HepG2 (cell line): ENCODE results near the gene ATP5PB. TPM values are rescaled to one million over a fixed set of nuclear protein-coding genes. Genes with fewer than 3 reads are reported as not detected.

Experiments used
- FOXA3 ChIP-seq: IDR thresholded peaks from 2 replicates; pipeline ENCODE4 v1.6.1; 2016; ENCODE audit warnings: missing genetic modification reagents, missing compliant biosample characterization
- MBNL3 ChIP-seq: fragments of 250-450 bp; sonication (Bioruptor Pico); conservative IDR thresholded peaks from 2 replicates; pipeline ENCODE4 v1.8.0; 2022; ENCODE audit warnings: mild to moderate bottlenecking, inconsistent platforms
- MXI1 ChIP-seq: IDR thresholded peaks from 3 replicates; pipeline ENCODE4 v1.6.1; 2012; ENCODE audit warnings: low read depth, low read length, inconsistent platforms, borderline replicate concordance
- PAX8 ChIP-seq: sonication (generic); formaldehyde crosslinking; IDR thresholded peaks from 2 replicates; pipeline ENCODE4 v1.8.0; 2022; ENCODE audit warnings: mild to moderate bottlenecking, missing genetic modification reagents, borderline replicate concordance
- PITX1 ChIP-seq: sonication (generic); formaldehyde crosslinking; IDR thresholded peaks from 2 replicates; pipeline ENCODE4 v1.5.1; 2020; ENCODE audit warnings: mild to moderate bottlenecking, missing genetic modification reagents
- PLRG1 ChIP-seq: fragments of 450-650 bp; conservative IDR thresholded peaks from 2 replicates; pipeline ENCODE4 v1.6.1; 2016
- RAD51 ChIP-seq: fragments of 450-650 bp; IDR thresholded peaks from 2 replicates; pipeline ENCODE4 v1.6.1; 2016; ENCODE audit warnings: borderline replicate concordance
- RFXANK ChIP-seq: IDR thresholded peaks from 2 replicates; pipeline ENCODE4 v1.6.1; 2016
- SATB2 ChIP-seq: sonication (generic); formaldehyde crosslinking; IDR thresholded peaks from 2 replicates; pipeline ENCODE4 v1.5.0; 2020; ENCODE audit warnings: missing genetic modification reagents
- TOE1 ChIP-seq: sonication (generic); formaldehyde crosslinking; IDR thresholded peaks from 2 replicates; pipeline ENCODE4 v1.4.0; 2020; ENCODE audit warnings: mild to moderate bottlenecking, missing genetic modification reagents
- U2AF1 ChIP-seq: fragments of 200-400 bp; formaldehyde crosslinking; optimal IDR thresholded peaks from 2 replicates; pipeline ENCODE3; 2017; ENCODE audit warnings: mild to moderate bottlenecking, low read depth, low read length
- ZHX1 ChIP-seq: sonication (generic); formaldehyde crosslinking; IDR thresholded peaks from 2 replicates; pipeline ENCODE4 v1.8.1; 2022; ENCODE audit warnings: low read depth, mild to moderate bottlenecking, missing genetic modification reagents
- ZKSCAN1 ChIP-seq: fragments of 150-350 bp; IDR thresholded peaks from 2 replicates; pipeline ENCODE4 v1.6.1; 2014; ENCODE audit warnings: low read length
- ZNF180 ChIP-seq: sonication (generic); formaldehyde crosslinking; IDR thresholded peaks from 2 replicates; pipeline ENCODE4 v1.4.0; 2020; ENCODE audit warnings: low read depth, missing genetic modification reagents, borderline replicate concordance
- ZNF280B ChIP-seq: sonication (generic); formaldehyde crosslinking; IDR thresholded peaks from 2 replicates; pipeline ENCODE4 v1.5.0; 2020; ENCODE audit warnings: missing genetic modification reagents, mild to moderate bottlenecking, borderline replicate concordance
- ZNF598 ChIP-seq: sonication (generic); formaldehyde crosslinking; IDR thresholded peaks from 2 replicates; pipeline ENCODE4 v1.5.1; 2020; ENCODE audit warnings: mild to moderate bottlenecking, missing genetic modification reagents, borderline replicate concordance
- ZNF781 ChIP-seq: sonication (generic); formaldehyde crosslinking; IDR thresholded peaks from 2 replicates; pipeline ENCODE4 v1.5.1; 2020; ENCODE audit warnings: borderline replicate concordance, mild to moderate bottlenecking, missing genetic modification reagents; ENCODE audit errors: not compliant biosample characterization
- ZSCAN31 ChIP-seq: sonication (generic); formaldehyde crosslinking; IDR thresholded peaks from 2 replicates; pipeline ENCODE4 v1.5.0; 2020; ENCODE audit warnings: low read depth, mild to moderate bottlenecking, missing genetic modification reagents
- polyA plus RNA-seq, 8 experiments: library from polyadenylated mRNA; depleted of rRNA in 3 of 8; stranded (reverse) in 7 of 8; unstranded in 1 of 8; fragments of >200 nt; fragmentation: Illumina TruSeq in 4 of 8; extraction: Trizol in 4 of 8; gene quantifications; 2 replicates each; pipeline versions ENCODE4 v1.2.1 to v1.2.3, GENCODE V29; 2011 to 2016; ENCODE audit warnings: low read depth in 4 of 8, missing spikeins in 1 of 8, mixed read lengths in 1 of 8; ENCODE audit not compliant: insufficient read depth in 1 of 8
- total RNA-seq, 5 experiments: library from RNA; depleted of rRNA; stranded (reverse); fragments of >200 nt; fragmentation: Illumina TruSeq; extraction: Trizol; gene quantifications; 2 replicates each; pipeline ENCODE4 v1.2.3, GENCODE V29; 2016; ENCODE audit warnings: low read depth in 1 of 5
- TF ChIP-seq, protein P1 (sequence below): sonication (generic); formaldehyde crosslinking; IDR thresholded peaks from 2 replicates; pipeline ENCODE4 v1.4.0; 2020; ENCODE audit warnings: missing genetic modification reagents, borderline replicate concordance
- TF ChIP-seq, protein P2 (sequence below): sonication (generic); formaldehyde crosslinking; IDR thresholded peaks from 2 replicates; pipeline ENCODE4 v1.4.0; 2020; ENCODE audit warnings: low read depth, mild to moderate bottlenecking, missing genetic modification reagents
- TF ChIP-seq, protein P3 (sequence below): sonication (generic); formaldehyde crosslinking; IDR thresholded peaks from 2 replicates; pipeline ENCODE4 v1.4.0; 2020; ENCODE audit warnings: mild to moderate bottlenecking, missing genetic modification reagents

ATP5PB gene
- total and polyA plus RNA-seq, 2 of the 13 experiments (the other 11 are each of a cell fraction or from before 2014, with no cell fraction given), result 297 to 541 TPM

- TF ChIP-seq, protein P1, sequence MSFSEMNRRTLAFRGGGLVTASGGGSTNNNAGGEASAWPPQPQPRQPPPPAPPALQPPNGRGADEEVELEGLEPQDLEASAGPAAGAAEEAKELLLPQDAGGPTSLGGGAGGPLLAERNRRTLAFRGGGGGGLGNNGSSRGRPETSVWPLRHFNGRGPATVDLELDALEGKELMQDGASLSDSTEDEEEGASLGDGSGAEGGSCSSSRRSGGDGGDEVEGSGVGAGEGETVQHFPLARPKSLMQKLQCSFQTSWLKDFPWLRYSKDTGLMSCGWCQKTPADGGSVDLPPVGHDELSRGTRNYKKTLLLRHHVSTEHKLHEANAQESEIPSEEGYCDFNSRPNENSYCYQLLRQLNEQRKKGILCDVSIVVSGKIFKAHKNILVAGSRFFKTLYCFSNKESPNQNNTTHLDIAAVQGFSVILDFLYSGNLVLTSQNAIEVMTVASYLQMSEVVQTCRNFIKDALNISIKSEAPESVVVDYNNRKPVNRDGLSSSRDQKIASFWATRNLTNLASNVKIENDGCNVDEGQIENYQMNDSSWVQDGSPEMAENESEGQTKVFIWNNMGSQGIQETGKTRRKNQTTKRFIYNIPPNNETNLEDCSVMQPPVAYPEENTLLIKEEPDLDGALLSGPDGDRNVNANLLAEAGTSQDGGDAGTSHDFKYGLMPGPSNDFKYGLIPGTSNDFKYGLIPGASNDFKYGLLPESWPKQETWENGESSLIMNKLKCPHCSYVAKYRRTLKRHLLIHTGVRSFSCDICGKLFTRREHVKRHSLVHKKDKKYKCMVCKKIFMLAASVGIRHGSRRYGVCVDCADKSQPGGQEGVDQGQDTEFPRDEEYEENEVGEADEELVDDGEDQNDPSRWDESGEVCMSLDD, result 0 out of 2 replicates have a peak, but pooled peaks have one; percentile 33
- TF ChIP-seq, protein P2, sequence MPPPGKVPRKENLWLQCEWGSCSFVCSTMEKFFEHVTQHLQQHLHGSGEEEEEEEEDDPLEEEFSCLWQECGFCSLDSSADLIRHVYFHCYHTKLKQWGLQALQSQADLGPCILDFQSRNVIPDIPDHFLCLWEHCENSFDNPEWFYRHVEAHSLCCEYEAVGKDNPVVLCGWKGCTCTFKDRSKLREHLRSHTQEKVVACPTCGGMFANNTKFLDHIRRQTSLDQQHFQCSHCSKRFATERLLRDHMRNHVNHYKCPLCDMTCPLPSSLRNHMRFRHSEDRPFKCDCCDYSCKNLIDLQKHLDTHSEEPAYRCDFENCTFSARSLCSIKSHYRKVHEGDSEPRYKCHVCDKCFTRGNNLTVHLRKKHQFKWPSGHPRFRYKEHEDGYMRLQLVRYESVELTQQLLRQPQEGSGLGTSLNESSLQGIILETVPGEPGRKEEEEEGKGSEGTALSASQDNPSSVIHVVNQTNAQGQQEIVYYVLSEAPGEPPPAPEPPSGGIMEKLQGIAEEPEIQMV (CRISPR knock-in tag), result peak; percentile 45; the same call in 1 of the 2 replicates
- TF ChIP-seq PLRG1 (no peak), ZKSCAN1 (no peak), TOE1 (CRISPR knock-in tag) (no peak), ZNF280B (CRISPR knock-in tag) (no peak), ZHX1 (CRISPR knock-in tag) (no peak), PITX1 (no peak; the same call in 1 of the 2 replicates), ZNF598 (CRISPR knock-in tag) (no peak), MBNL3 (CRISPR knock-in tag) (no peak), MXI1 (peak; percentile 95), ZNF180 (CRISPR knock-in tag) (no peak), SATB2 (CRISPR knock-in tag) (no peak), FOXA3 (0 out of 2 replicates have a peak, but pooled peaks have one; percentile 12), ZNF781 (CRISPR knock-in tag) (no peak), RFXANK (CRISPR knock-in tag) (no peak), U2AF1 (no peak), RAD51 (no peak), PAX8 (CRISPR knock-in tag) (no peak), ZSCAN31 (CRISPR knock-in tag) (no peak)
- TF ChIP-seq, protein P3, sequence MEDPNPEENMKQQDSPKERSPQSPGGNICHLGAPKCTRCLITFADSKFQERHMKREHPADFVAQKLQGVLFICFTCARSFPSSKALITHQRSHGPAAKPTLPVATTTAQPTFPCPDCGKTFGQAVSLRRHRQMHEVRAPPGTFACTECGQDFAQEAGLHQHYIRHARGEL (CRISPR knock-in tag), result no peak
Observed at GRCh38 chr1:111448918-111449702, at the start of gene ATP5PB, which contains the start of gene WDR77 (continued).
